GM12801 (cell line): Measurements from ENCODE around the gene CNTNAP2.

ENCODE experiments used
- TF ChIP-seq, protein P1 (sequence below): IDR thresholded peaks from one replicate; pipeline ENCODE4 v1.5.1; 2011; ENCODE audit warnings: control low read depth; ENCODE audit not compliant: insufficient read length; ENCODE audit errors: extremely low read depth

CNTNAP2 gene

DNA sequence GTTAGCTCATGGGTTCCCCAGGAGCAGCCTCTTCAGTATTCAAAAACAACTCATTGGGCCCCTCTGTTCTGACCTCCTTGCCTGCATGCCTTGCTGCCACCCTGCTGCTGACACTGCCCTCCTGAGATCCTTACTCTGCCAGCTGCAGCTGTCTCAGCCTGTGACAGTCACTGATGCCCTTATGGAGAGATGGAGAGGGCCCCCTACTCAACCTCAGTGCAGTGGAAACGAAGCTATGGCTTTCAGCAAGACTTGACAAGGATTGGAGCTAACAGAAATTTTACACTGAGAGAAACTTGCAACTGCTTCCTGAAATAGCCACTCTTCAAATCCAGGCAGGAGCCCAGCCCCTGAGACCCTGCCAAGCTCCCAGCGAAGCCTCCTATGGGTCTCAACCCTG lies 1795.7 kb downstream of the CNTNAP2 start:
- TF ChIP-seq, protein P1, sequence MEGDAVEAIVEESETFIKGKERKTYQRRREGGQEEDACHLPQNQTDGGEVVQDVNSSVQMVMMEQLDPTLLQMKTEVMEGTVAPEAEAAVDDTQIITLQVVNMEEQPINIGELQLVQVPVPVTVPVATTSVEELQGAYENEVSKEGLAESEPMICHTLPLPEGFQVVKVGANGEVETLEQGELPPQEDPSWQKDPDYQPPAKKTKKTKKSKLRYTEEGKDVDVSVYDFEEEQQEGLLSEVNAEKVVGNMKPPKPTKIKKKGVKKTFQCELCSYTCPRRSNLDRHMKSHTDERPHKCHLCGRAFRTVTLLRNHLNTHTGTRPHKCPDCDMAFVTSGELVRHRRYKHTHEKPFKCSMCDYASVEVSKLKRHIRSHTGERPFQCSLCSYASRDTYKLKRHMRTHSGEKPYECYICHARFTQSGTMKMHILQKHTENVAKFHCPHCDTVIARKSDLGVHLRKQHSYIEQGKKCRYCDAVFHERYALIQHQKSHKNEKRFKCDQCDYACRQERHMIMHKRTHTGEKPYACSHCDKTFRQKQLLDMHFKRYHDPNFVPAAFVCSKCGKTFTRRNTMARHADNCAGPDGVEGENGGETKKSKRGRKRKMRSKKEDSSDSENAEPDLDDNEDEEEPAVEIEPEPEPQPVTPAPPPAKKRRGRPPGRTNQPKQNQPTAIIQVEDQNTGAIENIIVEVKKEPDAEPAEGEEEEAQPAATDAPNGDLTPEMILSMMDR: no peak

DNA sequence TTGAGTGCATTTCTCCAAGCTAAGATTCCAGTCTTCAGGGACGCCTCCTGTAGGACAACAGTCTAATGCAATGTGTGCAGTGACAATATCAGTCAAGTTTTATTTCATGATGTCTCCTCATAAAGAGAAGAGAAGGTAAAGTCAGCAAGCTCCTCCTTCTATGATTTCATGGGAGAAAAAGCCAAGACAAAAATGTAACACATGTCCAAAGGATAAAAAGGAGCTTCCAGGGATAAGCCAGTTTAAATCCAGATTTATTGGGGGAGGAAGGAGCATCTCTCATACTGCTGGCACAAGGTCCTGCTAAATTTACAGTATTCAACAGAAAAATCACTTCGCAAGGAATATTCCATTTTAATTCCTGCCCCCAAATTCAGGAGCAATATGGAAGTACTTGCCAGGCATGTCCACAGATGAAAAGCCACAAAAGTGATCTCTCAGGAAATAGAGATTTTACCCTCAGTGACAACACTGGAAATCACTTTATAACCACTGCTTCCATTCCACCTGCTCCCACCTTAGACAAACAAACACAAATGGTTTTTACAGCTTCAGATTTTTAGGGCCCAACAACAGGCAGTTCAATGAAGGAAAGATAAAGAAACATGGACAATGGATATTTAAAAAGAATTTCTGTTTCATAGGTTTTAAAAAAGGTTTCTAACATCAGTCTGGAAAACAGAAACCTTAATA lies 1796.5 kb downstream of the CNTNAP2 start:
- TF ChIP-seq, protein P1: no peak

DNA sequence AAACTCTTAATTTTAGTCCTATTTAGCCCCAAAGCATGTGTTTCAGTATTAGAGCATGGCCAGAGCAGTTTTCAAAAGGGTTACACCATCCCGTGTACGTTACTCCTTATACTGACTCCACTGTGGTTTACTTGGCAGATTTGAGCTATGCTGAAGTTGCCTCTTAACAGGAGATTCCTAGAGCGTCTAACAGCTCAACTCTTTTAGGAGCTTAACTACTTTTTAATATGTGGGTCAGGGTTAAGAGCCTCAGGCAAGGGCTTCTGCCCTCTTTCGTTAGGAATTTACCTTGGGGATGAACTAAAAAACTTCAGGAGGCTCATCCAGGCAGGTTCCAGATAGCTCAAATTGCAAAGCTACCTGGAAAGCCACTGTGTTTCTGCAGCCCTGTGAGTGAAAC lies 1799.2 kb downstream of the CNTNAP2 start:
- TF ChIP-seq, protein P1: no peak

DNA sequence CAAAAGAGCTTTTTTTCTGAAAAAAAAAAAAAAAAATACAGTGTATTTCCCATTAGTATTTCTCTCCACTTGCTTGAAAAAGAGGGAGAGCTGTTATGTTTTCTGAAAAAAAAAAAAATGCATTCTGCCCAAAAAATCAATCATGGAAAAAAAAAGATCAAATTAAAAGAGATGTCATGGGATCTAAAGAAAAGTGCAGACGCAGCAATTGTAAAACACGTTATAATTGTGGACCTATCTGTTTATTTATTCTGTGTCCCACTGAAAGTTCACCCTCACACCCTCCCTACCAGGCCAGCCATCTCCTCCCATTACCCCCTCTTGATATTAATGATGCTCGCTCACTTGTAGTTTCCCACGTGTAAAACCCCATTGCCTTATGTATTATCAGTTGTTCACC lies 1800.0 kb downstream of the CNTNAP2 start:
- TF ChIP-seq, protein P1: no peak

DNA sequence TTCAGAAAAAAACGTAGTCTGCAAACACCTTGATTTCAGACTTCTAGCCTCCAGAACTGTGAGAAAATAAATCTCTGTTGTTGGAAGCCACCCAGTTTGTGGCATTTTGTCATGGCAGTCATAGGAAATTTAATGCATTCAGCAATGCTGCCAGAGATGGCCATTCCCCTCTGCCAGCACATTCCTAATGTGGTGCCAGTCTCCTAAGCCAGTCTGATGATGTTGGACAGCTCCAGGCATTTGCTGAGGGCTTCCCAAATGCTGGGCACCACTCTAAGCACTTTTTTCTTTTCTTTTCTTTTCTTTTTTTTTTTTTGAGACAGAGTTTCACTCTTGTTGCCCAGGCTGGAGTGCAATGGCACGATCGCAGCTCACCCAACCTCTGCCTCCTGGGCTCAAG lies 1807.2 kb downstream of the CNTNAP2 start:
- TF ChIP-seq, protein P1: no peak

GRCh38 chr7:147937428-147937827 lies 1820.8 kb downstream of the CNTNAP2 start:
- TF ChIP-seq, protein P1: no peak

DNA sequence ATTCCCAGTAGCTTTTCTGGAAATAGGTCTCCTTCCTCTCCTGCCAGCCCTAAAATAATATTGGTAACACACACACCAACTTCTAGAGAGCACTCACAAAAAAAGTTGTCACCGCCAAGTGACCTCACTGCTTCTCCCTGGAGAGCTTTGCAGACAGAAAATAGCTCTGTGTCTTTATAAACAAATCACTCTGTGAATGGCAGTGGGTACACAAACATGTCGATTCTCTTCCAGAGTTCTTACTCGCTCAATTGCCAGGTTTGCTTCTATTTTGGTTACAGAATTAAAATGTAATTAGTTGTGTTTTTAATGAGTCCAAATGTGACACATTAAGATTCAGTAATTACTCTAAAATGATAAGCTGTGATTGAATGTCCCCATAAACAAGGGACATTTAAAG lies 1824.8 kb downstream of the CNTNAP2 start:
- TF ChIP-seq, protein P1: no peak
